Neutrophil (primary cell): ENCODE data around the gene DELE1.

Source experiments
- H3K27ac ChIP-seq: fragments of 200-600 bp; sonication (generic); 2 replicates; pipeline ENCODE4 v1.5.1; 2016; ENCODE audit warnings: mild to moderate bottlenecking, moderate library complexity
- H3K27me3 ChIP-seq: fragments of 200-600 bp; sonication (generic); 2 replicates; pipeline ENCODE4 v1.6.0; 2016; ENCODE audit warnings: mild to moderate bottlenecking
- H3K36me3 ChIP-seq: fragments of 200-600 bp; sonication (generic); 2 replicates; pipeline ENCODE4 v1.5.1; 2017
- H3K4me1 ChIP-seq, 2 experiments: fragments of 200-600 bp in 1 of 2; sonication (generic) in 1 of 2; 1 replicate in 1 of 2; 2 replicates in 1 of 2; pipeline versions ENCODE4 v1.5.1 to v1.6.1; 2013 to 2016; ENCODE audit warnings: low read depth in 1 of 2, low read length in 1 of 2, mild to moderate bottlenecking in 1 of 2, moderate library complexity in 1 of 2; ENCODE audit not compliant: control insufficient read depth in 1 of 2, insufficient read depth in 1 of 2
- H3K4me3 ChIP-seq, 2 experiments: fragments of 200-600 bp in 1 of 2; sonication (generic) in 1 of 2; 1 replicate in 1 of 2; 2 replicates in 1 of 2; pipeline ENCODE4 v1.5.1; 2013 to 2016; ENCODE audit warnings: low read depth in 1 of 2, low read length in 1 of 2, mild to moderate bottlenecking in 1 of 2, moderate library complexity in 1 of 2
- H3K9me3 ChIP-seq: fragments of 200-600 bp; sonication (generic); 2 replicates; pipeline ENCODE4 v1.5.1; 2016
- CTCF ChIP-seq: fragments of 200-600 bp; sonication (generic); IDR thresholded peaks from 2 replicates; pipeline ENCODE4 v1.5.1; 2016; ENCODE audit warnings: antibody characterized with exemption

Gene DELE1

DNA sequence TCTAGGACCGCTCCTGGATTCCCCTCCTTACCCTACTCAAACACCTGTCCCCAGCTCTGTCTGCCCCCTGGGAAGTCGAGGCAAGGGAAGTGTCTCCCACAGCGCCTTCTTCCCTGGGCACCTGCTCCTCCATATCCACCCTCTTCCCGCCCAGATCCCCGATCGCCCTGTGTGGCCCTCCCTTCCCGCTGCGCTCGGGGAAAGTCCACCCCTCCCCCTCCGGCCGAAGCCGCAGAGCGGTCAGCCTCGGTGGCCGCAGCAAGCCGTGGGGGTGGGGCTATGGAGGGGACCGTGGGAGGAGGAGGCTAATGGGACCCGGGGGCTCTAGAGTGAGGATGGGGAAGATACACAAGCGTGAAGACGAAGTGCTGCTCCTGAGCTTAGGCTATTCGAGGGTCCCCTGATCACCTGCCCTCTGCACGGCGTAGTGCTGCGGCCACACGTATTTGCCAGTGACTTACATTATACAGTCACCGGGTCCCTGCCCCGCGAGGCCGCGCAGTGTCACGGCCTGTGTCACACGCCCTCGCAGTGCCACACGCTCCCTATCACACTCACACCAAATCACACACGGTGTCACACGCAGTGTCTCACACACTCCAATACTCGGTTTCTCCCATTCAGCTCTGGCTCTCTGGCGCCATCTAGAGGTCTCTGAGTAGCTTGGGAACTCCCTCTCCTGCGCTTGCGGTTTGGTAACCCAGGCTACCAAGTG lies 44.8 kb upstream of the DELE1 start:
- Histone ChIP-seq H3K27ac (no peak overlapping the region), H3K36me3 (no peaks in the 10 kb centered on the region), H3K4me3 (peak overlapping the region; percentile 33 to 34), H3K4me1 (peaks cover 16 to 17% of the 10 kb centered on the region in 2 experiments), H3K9me3 (no peaks in the 10 kb centered on the region), H3K27me3 (peaks cover 100% of the 10 kb centered on the region)
- peak; percentile 81 for TF ChIP-seq CTCF

- Histone ChIP-seq H3K36me3 (no peaks in the 10 kb centered on the region), H3K27me3 (peaks cover 100% of the 10 kb centered on the region), H3K4me1 (peaks cover 16 to 17% of the 10 kb centered on the region in 2 experiments), H3K9me3 (no peaks in the 10 kb centered on the region), H3K4me3 (no peak overlapping the region), H3K27ac (no peak overlapping the region)
- no peak for TF ChIP-seq CTCF
Measured at GRCh38 chr5:141879426-141879759, 44.3 kb upstream of the DELE1 start.

DNA sequence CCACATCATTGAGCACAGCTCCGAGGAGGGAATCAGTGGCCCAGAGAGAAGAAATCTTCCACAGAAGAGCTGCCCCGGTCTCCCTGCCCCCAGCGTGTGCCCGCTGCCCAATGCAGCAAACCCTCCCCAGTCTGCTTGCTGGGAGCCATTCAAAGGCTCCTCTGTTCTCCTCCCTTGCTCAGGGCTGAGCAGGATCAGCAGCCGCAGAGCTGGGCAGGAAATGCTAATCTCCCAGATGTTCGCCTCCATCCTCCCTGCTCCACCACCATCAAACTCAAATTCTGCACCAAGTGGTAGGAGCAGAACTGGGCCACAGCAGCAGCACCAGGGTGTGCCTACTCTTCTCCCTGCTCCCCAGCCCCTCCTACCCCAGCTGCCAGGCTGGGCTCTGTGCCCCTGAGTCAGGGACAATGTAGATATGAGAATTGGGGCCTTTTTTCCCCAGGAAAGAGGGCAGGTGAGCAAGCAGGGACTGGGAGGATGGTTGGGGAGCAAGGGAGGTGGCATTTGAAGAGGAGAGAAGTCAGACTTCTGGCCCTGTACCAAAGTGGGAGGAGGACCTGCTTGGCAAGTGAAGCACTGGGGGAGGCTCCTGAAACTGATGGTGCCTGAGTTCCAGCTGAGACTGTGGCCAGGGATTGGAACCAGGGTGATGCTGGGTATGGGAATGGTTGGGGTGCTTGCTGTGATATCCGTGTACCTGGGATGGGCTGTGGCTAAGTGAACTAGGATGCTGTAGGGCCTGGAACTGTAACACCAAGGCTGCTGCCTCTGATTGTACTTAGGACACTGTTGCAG lies 43.5 kb upstream of the DELE1 start:
- peaks cover 100% of the 10 kb centered on the region for H3K27me3 ChIP-seq
- H3K36me3 ChIP-seq, result no peaks in the 10 kb centered on the region
- H3K9me3 ChIP-seq, result no peaks in the 10 kb centered on the region
- no peak overlapping the region for H3K4me3 ChIP-seq
- peaks cover 16 to 17% of the 10 kb centered on the region in 2 experiments for H3K4me1 ChIP-seq
- TF ChIP-seq CTCF, result no peak
- no peak overlapping the region for H3K27ac ChIP-seq

- no peak for TF ChIP-seq CTCF
- Histone ChIP-seq H3K4me3 (no peak overlapping the region), H3K4me1 (peaks cover 16 to 17% of the 10 kb centered on the region in 2 experiments)
Measured at GRCh38 chr5:141880961-141881801, 42.5 kb upstream of the DELE1 start.

DNA sequence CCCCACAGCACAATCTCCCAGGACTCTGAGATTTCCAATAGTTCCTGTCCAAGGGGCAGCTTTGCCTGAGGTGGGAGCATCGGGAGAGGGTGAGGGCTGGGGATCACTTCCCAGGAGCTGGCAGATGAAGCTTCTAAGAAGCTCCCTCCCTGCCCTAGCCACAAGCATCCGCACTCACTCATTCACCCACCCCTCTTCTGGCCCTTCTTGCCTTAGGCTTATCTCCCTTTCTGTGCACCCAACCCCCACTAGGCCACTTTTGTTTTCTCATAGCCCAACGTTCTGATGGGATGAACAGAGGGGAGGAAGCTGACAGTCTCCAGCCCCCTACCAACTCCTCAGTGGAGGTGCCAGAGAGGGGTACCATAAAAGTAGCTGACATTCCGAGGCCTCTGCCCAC lies 41.8 kb upstream of the DELE1 start:
- Histone ChIP-seq H3K4me3 (no peak overlapping the region), H3K27ac (no peak overlapping the region), H3K4me1 (peaks cover 16 to 17% of the 10 kb centered on the region in 2 experiments), H3K9me3 (no peaks in the 10 kb centered on the region), H3K27me3 (peaks cover 98% of the 10 kb centered on the region), H3K36me3 (no peaks in the 10 kb centered on the region)
- no peak for TF ChIP-seq CTCF

More at GRCh38 chr5:141880961-141881801, 42.5 kb upstream of the DELE1 start:
- Histone ChIP-seq H3K27ac (no peak overlapping the region), H3K36me3 (no peaks in the 10 kb centered on the region), H3K9me3 (no peaks in the 10 kb centered on the region), H3K27me3 (peaks cover 99% of the 10 kb centered on the region)
